Activated CD8-positive, alpha-beta T cell treated with anti-CD3 and anti-CD28 coated beads, Interleukin-2, amount 10 ng/mL, durations not matched to agents 7 days and 5 days (primary cell): ENCODE measurements around the gene CTU2. TPM values are rescaled to one million over a fixed set of nuclear protein-coding genes. Genes with fewer than 3 reads are reported as not detected.
A peak's percentile ranks its signal among the peaks of the same experiment; 100 is the strongest.

ENCODE experiments used
- ATAC-seq: fragments of 150-1000 bp; cut with Tn5 transposase; one replicate; pipeline ENCODE4 v1.10.0; 2021; ENCODE audit warnings: moderate library complexity
- CTCF ChIA-PET: fragments of 350-600 bp; sonication (Branson Sonifier 250); formaldehyde crosslinking; loops from one replicate; lab custom pipeline; 2021; ENCODE audit warnings: antibody characterized with exemption; lab: Charles Lee
- POLR2A ChIA-PET: fragments of 350-600 bp; sonication (Branson Sonifier 250); formaldehyde crosslinking; loops from one replicate; lab custom pipeline; 2021; ENCODE audit warnings: antibody characterized with exemption; lab: Charles Lee
- DNase-seq: peaks from one replicate; pipeline ENCODE4 v3.0.0-alpha.2; 2020
- H3K27ac Mint-ChIP-seq: one replicate; pipeline ENCODE4 v1.8.0; 2021; ENCODE audit warnings: mild to moderate bottlenecking, mixed read lengths
- H3K27me3 Mint-ChIP-seq: one replicate; pipeline ENCODE4 v1.8.0; 2021; ENCODE audit warnings: low read depth, mixed read lengths
- H3K36me3 Mint-ChIP-seq: one replicate; pipeline ENCODE4 v1.8.0; 2021; ENCODE audit warnings: low read depth, mixed read lengths
- H3K4me1 Mint-ChIP-seq: one replicate; pipeline ENCODE4 v1.8.0; 2021; ENCODE audit warnings: low read depth, mixed read lengths
- H3K4me3 Mint-ChIP-seq: one replicate; pipeline ENCODE4 v1.8.0; 2021; ENCODE audit warnings: mild to moderate bottlenecking, mixed read lengths
- H3K9me3 Mint-ChIP-seq: one replicate; pipeline ENCODE4 v1.8.0; 2022; ENCODE audit warnings: mixed read lengths; ENCODE audit not compliant: insufficient read depth
- total RNA-seq, 2 experiments: library from RNA; stranded (reverse); gene quantifications; one replicate each; pipeline ENCODE4 v1.2.3, GENCODE V29; 2021

The CTU2 gene
- total RNA-seq, 2 experiments from 2014 or later, result 27.5 to 29.2 TPM

GRCh38 chr16:88754109-88754911 is 48.0 kb downstream of the CTU2 start:
- ATAC-seq, result no peak
- Mint-ChIP-seq H3K4me1 (peaks cover 21% of the 10 kb centered on the region), H3K36me3 (peaks cover 5% of the 10 kb centered on the region), H3K27me3 (no peaks in the 10 kb centered on the region), H3K27ac (no peak overlapping the region), H3K4me3 (no peak overlapping the region), H3K9me3 (no peaks in the 10 kb centered on the region)
- no peak for DNase-seq
- POLR2A ChIA-PET, result interaction anchor here (1.0 kb wide), 1 partner anchor 9 kb away, joined by 3 read pairs; no protein-coding TSS in a partner anchor
- CTCF ChIA-PET, result interaction anchor here (0.6 to 1.1 kb wide), 3 partner anchors 11 to 103 kb away, joined by 3 read pairs; no protein-coding TSS in a partner anchor

- peak; percentile 37 for DNase-seq
- POLR2A ChIA-PET, result no interaction called here
- ATAC-seq, result peak; percentile 41
Observed at GRCh38 chr16:88754912-88755744, 48.8 kb downstream of the CTU2 start.

DNA sequence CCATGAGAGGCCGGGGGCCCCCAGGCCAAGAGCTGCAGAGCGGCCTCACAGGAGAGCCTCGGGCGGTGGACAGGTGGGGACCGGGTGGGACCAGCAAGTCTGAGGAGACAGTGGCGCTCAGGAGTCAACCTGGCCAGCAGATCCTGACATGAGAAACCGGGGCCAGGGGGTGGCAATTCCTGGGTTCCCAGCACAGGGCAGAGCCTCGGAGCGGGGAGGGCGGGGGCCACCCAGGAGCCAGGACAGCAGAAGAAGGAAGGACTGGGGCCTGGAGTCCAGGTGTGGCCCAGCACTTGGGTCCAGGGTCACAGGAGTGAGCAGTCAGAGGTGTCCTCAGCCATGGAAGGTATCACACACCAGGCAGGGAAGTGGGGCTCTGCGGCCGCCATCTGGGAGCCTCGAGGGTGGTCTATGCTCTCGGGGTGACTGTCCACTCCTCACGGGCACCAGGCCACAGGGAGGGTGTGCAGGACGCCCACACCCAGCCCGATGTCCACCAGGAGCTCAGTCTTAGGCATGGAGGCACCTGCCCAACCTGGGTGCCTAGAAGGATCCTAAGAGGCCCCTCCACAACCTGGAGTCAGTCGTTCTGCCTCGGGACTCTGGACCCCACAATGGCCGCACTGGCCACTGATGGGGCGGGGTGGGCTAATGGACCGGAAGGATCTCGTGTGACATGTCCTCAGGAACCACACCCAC is 49.6 kb downstream of the CTU2 start:
- ATAC-seq (no peak), DNase-seq (no peak)
- ChIA-PET CTCF (interaction anchor here (0.8 to 1.2 kb wide), 3 partner anchors 28 to 102 kb away, joined by 3 to 4 read pairs (median 3); partner anchors contain the start of gene PIEZO1), POLR2A (no interaction called here)
- H3K4me1 Mint-ChIP-seq, result peaks cover 25% of the 10 kb centered on the region
- peaks cover 4% of the 10 kb centered on the region for H3K36me3 Mint-ChIP-seq
- H3K4me3 Mint-ChIP-seq, result no peak overlapping the region
- H3K27ac Mint-ChIP-seq, result no peak overlapping the region
- no peaks in the 10 kb centered on the region for H3K27me3 Mint-ChIP-seq
- no peaks in the 10 kb centered on the region for H3K9me3 Mint-ChIP-seq

More at GRCh38 chr16:88754912-88755744, 48.8 kb downstream of the CTU2 start:
- Mint-ChIP-seq H3K27ac (no peak overlapping the region), H3K36me3 (peaks cover 6% of the 10 kb centered on the region), H3K9me3 (no peaks in the 10 kb centered on the region), H3K4me1 (peaks cover 25% of the 10 kb centered on the region), H3K4me3 (no peak overlapping the region), H3K27me3 (no peaks in the 10 kb centered on the region)
- CTCF ChIA-PET, result interaction anchor here (0.6 to 1.2 kb wide), 4 partner anchors 28 to 103 kb away, joined by 3 to 4 read pairs (median 3); partner anchors contain the start of gene PIEZO1

- H3K36me3 Mint-ChIP-seq, result peaks cover 2% of the 10 kb centered on the region
- ATAC-seq (no peak), DNase-seq (no peak)
- ChIA-PET CTCF (no interaction called here), POLR2A (interaction anchor here (0.7 kb wide), 1 partner anchor 52 kb away, joined by 4 read pairs; no protein-coding TSS in a partner anchor)
- peaks cover 25% of the 10 kb centered on the region for H3K4me1 Mint-ChIP-seq
- no peak overlapping the region for H3K27ac Mint-ChIP-seq
- no peaks in the 10 kb centered on the region for H3K9me3 Mint-ChIP-seq
- H3K27me3 Mint-ChIP-seq, result no peaks in the 10 kb centered on the region
- H3K4me3 Mint-ChIP-seq, result no peak overlapping the region
Observed at GRCh38 chr16:88758227-88758943, 52.1 kb downstream of the CTU2 start.

DNA sequence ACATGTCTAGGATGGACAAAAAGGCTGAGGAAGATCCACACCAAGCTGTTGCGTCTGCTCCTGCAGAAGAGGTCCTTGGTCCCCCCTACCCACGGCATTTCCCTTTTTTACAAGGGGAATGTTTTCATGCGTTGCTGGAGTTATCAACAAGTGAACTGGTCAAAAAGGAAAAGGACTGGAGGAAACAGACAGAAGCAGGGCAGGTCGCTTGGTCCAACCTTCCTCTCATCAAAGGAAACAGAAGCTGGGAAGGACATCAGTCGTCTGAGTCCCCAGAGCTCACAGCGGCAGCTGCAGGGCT is 52.6 kb downstream of the CTU2 start:
- DNase-seq (no peak), ATAC-seq (no peak)
- Mint-ChIP-seq H3K9me3 (no peaks in the 10 kb centered on the region), H3K36me3 (peaks cover 2% of the 10 kb centered on the region), H3K4me3 (no peak overlapping the region), H3K27ac (no peak overlapping the region), H3K27me3 (no peaks in the 10 kb centered on the region), H3K4me1 (peaks cover 22% of the 10 kb centered on the region)
- POLR2A ChIA-PET, result no interaction called here
- CTCF ChIA-PET, result no interaction called here

DNA sequence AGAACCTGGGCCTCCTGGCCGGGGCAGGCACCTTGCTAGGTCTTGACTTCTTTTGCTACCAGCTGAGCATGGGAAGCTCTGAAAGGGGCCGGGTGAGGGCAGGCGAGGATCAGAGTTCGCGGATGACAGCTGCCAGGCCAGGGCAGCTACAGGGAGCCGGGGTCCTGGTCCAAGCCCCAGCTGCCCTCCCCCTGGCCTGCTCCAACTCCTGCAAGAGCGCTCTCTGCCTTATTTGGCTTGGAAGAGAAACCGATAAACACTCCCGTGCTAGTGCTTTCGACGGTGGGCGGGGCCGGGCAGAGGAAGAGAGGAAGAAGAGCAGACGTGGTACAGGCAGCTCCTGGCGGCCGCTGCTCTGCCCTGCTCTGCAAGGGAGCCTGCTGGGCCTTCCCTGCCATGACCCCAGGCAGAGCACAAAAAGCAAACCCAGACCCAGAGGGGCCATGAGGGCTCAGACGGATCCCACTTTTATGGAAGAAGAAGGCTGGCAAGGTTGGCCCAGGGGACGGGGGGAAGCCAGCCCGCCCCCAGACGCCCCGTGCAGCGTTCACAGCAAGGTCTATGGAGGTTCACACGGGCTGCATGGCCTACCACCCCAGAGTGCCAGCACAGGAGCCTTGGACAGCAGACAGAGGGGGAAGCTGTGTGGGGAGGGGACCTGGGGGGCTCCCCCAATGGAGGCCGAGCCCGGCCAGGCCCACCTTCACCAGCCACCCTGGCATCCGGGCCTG is 53.1 kb downstream of the CTU2 start:
- CTCF ChIA-PET, result no interaction called here
- POLR2A ChIA-PET, result no interaction called here
- H3K9me3 Mint-ChIP-seq, result no peaks in the 10 kb centered on the region
- ATAC-seq (peak; percentile 27), DNase-seq (no peak)
- H3K27me3 Mint-ChIP-seq, result no peaks in the 10 kb centered on the region
- H3K36me3 Mint-ChIP-seq, result peaks cover 4% of the 10 kb centered on the region
- no peak overlapping the region for H3K4me3 Mint-ChIP-seq
- peaks cover 22% of the 10 kb centered on the region for H3K4me1 Mint-ChIP-seq
- H3K27ac Mint-ChIP-seq, result peak overlapping the region; percentile 52

DNA sequence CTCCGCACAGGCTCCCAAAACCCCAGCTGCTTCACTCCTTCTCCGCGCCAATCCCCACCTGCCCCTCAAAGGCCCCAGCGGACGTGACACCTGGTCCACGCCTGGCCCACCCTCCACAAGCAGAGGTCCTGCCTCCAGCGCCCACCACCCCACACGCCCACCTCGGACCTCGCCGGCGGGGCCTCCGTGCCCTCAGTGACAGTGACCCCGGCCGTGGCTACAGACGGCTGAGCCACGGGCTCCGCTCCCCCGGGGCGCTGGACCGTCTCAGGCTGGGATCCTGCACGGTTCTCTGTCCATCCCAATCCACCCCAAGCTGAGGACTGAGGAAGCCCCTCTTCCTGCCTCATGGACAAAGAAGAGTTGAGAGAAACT is 53.7 kb downstream of the CTU2 start:
- CTCF ChIA-PET, result interaction anchor here (1.3 kb wide), 1 partner anchor 23 kb away, joined by 3 read pairs; no protein-coding TSS in a partner anchor
- Mint-ChIP-seq H3K9me3 (no peaks in the 10 kb centered on the region), H3K4me3 (no peak overlapping the region), H3K27ac (no peak overlapping the region), H3K27me3 (no peaks in the 10 kb centered on the region), H3K36me3 (peaks cover 4% of the 10 kb centered on the region), H3K4me1 (peaks cover 22% of the 10 kb centered on the region)
- DNase-seq (no peak), ATAC-seq (no peak)
- POLR2A ChIA-PET, result interaction anchor here (0.9 kb wide), 1 partner anchor 14 kb away, joined by 3 read pairs; no protein-coding TSS in a partner anchor

DNA sequence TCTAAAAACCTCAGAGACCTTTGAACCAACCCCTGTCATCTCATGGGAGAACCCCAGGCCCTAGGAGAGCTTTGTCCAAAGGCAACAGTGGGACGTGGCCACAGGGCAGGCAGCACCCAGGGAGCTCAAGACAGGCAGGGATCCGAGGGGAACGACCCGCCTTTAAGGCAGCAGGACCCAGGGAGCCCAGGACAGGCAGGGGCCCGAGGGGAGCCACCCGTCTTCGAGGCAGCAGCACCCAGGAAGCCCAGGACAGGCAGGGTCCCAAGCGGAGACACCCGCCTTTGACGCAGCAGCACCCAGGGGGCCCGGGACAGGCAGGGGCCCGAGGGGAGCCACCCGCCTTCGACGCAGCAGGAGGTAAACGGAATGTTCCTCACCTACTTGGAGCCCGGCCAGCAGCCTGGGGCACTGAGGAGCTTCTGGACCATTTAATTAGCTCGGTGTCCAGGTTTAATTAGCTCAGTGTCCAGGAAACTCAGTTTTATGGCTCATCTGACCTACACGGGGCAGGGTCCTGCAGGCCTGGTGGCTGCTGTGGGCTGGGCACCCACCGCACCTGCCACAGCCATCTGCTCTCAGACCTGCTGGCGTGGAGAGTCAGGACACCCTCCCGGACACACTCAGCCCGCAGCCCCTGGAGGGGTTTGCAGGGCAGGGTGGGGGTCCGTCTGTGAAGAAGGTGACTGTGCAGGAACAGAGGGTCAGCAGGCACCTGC is 54.3 kb downstream of the CTU2 start:
- Mint-ChIP-seq H3K36me3 (peaks cover 4% of the 10 kb centered on the region), H3K27ac (no peak overlapping the region), H3K9me3 (no peaks in the 10 kb centered on the region), H3K27me3 (no peaks in the 10 kb centered on the region), H3K4me1 (peaks cover 18% of the 10 kb centered on the region), H3K4me3 (no peak overlapping the region)
- POLR2A ChIA-PET, result interaction anchor here (0.7 to 0.9 kb wide), 2 partner anchors 15 to 403 kb away, joined by 3 read pairs; no protein-coding TSS in a partner anchor
- CTCF ChIA-PET, result interaction anchor here (0.7 to 1.3 kb wide), 3 partner anchors 12 to 23 kb away, joined by 3 read pairs; no protein-coding TSS in a partner anchor
- DNase-seq (no peak), ATAC-seq (no peak)

DNA sequence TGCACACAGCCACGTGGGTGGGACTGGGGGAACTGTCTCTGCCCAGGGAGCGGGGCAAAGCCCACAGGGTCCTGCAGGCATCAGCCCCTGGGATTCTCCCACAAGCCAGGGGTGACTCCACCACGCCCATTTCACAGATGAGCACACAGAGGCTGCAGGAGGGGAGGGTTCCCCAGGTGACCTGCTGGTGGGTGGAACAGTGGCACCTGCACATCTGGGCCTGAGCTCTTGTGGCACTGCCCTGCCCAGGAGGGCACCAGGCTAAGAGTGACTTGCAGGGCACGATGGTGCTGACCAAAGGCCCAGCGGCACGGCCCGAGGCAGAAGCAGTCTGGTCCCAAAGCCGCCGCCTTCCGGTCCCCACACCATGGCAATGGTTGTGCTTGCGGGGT is 54.8 kb downstream of the CTU2 start:
- ATAC-seq (no peak), DNase-seq (no peak)
- no peak overlapping the region for H3K4me3 Mint-ChIP-seq
- peaks cover 22% of the 10 kb centered on the region for H3K4me1 Mint-ChIP-seq
- no peaks in the 10 kb centered on the region for H3K27me3 Mint-ChIP-seq
- no peaks in the 10 kb centered on the region for H3K9me3 Mint-ChIP-seq
- ChIA-PET CTCF (interaction anchor here (1.1 to 1.3 kb wide), 2 partner anchors 18 to 22 kb away, joined by 3 read pairs; no protein-coding TSS in a partner anchor), POLR2A (interaction anchor here (0.6 to 0.7 kb wide), 2 partner anchors 32 to 402 kb away, joined by 3 to 4 read pairs; no protein-coding TSS in a partner anchor)
- no peak overlapping the region for H3K27ac Mint-ChIP-seq
- H3K36me3 Mint-ChIP-seq, result peaks cover 6% of the 10 kb centered on the region

- peaks cover 7% of the 10 kb centered on the region for H3K36me3 Mint-ChIP-seq
- no peak overlapping the region for H3K27ac Mint-ChIP-seq
- no peak overlapping the region for H3K4me3 Mint-ChIP-seq
- H3K27me3 Mint-ChIP-seq, result no peaks in the 10 kb centered on the region
- no peaks in the 10 kb centered on the region for H3K9me3 Mint-ChIP-seq
- POLR2A ChIA-PET, result interaction anchor here (0.6 kb wide), 1 partner anchor 31 kb away, joined by 4 read pairs; no protein-coding TSS in a partner anchor
- H3K4me1 Mint-ChIP-seq, result peaks cover 24% of the 10 kb centered on the region
- CTCF ChIA-PET, result interaction anchor here (1.1 kb wide), 1 partner anchor 19 kb away, joined by 3 read pairs; no protein-coding TSS in a partner anchor
- no peak for ATAC-seq
- DNase-seq, result no peak
Observed at GRCh38 chr16:88761830-88762229, 55.5 kb downstream of the CTU2 start.
